ENCODE results near the gene ING5.

DNA sequence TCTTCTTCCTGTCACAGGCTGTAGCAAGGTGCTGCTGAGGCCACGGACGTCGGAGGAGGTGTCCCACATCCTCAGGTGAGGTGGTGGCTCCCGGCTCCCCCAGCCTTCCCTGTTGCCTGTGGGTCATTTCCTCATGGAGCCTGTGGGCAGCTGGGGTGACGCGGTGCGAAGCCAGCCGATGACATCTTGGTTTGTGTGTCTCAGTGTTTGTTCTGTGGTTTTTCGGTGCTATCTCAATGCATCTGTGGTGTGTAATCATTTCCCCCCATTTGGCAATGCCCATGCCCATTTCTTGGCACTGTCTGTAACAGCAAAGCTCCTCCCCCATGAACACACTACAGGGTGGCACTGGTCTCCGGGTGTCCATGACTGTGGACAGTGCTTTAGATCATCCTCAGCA lies 39.2 kb downstream of the ING5 start:
- TF ChIP-seq POLR2A (IDR thresholded peaks at IDR 0.05; ENCODE audit: low read depth) = no peak
- TF ChIP-seq EP300 (IDR thresholded peaks at IDR 0.05) = no peak
